Heart right ventricle (tissue), 16 donors: ENCODE results near the gene KLF5. TPM values are rescaled to one million over a fixed set of nuclear protein-coding genes. Genes with fewer than 3 reads are reported as not detected.

Experiments
- ATAC-seq, 8 donors: fragments of 200-7000 bp; cut with Tn5 transposase; one replicate each; pipeline ENCODE4 v1.9.1; 2020; ENCODE audit warnings: mild to moderate bottlenecking in 8 of 8, moderate library complexity in 8 of 8, moderate number of reproducible peaks in 1 of 8
- DNase-seq, 2 donors: peaks; one replicate each; pipeline ENCODE4 v3.0.0-alpha.2; 2020
- H3K27ac ChIP-seq, 10 donors: fragments of 200-600 bp; sonication (generic) in 2 of 10; one replicate each; pipeline versions ENCODE4 v1.5.0 to v1.8.0; 2020 to 2022; ENCODE audit warnings: mild to moderate bottlenecking in 3 of 10
- H3K27me3 ChIP-seq, 7 donors: fragments of 200-600 bp; one replicate each; pipeline ENCODE4 v1.8.0; 2021 to 2022; ENCODE audit warnings: mild to moderate bottlenecking in 2 of 7
- H3K36me3 ChIP-seq, 9 donors: fragments of 200-600 bp; sonication (generic) in 1 of 9; one replicate each; pipeline versions ENCODE4 v1.5.0 to v1.8.0; 2020 to 2022; ENCODE audit warnings: mild to moderate bottlenecking in 2 of 9
- H3K4me1 ChIP-seq, 9 donors: fragments of 200-600 bp; sonication (generic) in 1 of 9; one replicate each; pipeline versions ENCODE4 v1.5.0 to v1.8.0; 2020 to 2022; ENCODE audit warnings: mild to moderate bottlenecking in 4 of 9
- H3K4me3 ChIP-seq, 10 donors: fragments of 200-600 bp; sonication (generic) in 2 of 10; one replicate each; pipeline versions ENCODE4 v1.5.0 to v1.8.0; 2020 to 2022; ENCODE audit warnings: mild to moderate bottlenecking in 7 of 10, moderate library complexity in 2 of 10
- H3K9me3 ChIP-seq, 11 donors: fragments of 200-600 bp in 10 of 11; sonication (generic) in 2 of 11; one replicate each; pipeline versions ENCODE4 v1.5.0 to v1.8.0; 2013 to 2022; ENCODE audit warnings: mild to moderate bottlenecking in 2 of 11, control low read depth in 1 of 11, moderate library complexity in 1 of 11
- WGBS, 2 donors: extraction: QIAGEN DNeasy Blood & Tissue Kit; methylation state at CpG; one replicate each; pipeline ENCODE4 v1.1.7; 2013; ENCODE audit warnings: inconsistent platforms in 1 of 2; 5-methylcytosine and 5-hydroxymethylcytosine counted together
- intact Hi-C, 10 donors: fragments of 100-400 bp; cut with DNase I; formaldehyde crosslinking; loops; one replicate each; pipeline versions ENCODE4 v1.11.1 to v1.14.2; 2022
- polyA plus RNA-seq, 2 donors: library from polyadenylated mRNA; stranded (reverse); fragments of 200-250 nt; gene quantifications; one replicate each; pipeline ENCODE4 v1.2.3, GENCODE V29; 2013
- total RNA-seq, 10 donors: library from RNA; stranded (reverse); fragmentation: NEBNext Ultra II Directional in 3 of 10; extraction: Animal tissue kit (Norgen Biotek cat#: 25700) in 3 of 10; gene quantifications; one replicate each; pipeline versions ENCODE4 v1.2.1 to v1.2.4, GENCODE V29; 2021 to 2023
- TF ChIP-seq, protein P1 (sequence below), 9 donors: fragments of 200-600 bp; sonication (generic) in 2 of 9; IDR thresholded peaks; one replicate each; pipeline versions ENCODE4 v1.5.0 to v1.8.0; 2021 to 2022; ENCODE audit warnings: antibody characterized with exemption in 9 of 9, mild to moderate bottlenecking in 5 of 9, moderate library complexity in 1 of 9
- donor health status: Arrhythmogenic right ventricular cardiomyopathy.
- donor health status: ischemic (EF 13 %, LVEDD 7.1; RV severe dilation, severe dysfunction).
- donor health status: healthy with polysubstance abuse.
- donor health status: DM: no; HTN: yes; CAD: no.
- donor health status: DM: no; HTN: no; CAD: no.
- donor health status: ischemic (EF 25% LVEDD 6.9; RV normal size, moderate dysfunction).
- donor health status: ischemic (EF 25% LVEDD 5.7; RV mildly dilated, moderate dysfunction).
- donor health status: healthy.
- donor health status: DM: yes; HTN: yes; CAD: no.
- donor health status: Ischemic cardiomyopathy.
- donor health status: ischemic (EF 35%, LVEDD 5.7; RV mildly dilated, moderate dysfunction).
- donor health status: nonischemic (EF 11% LVEDD 7.7; RV severe dilation, severe dysfunction).
- donor health status: DM: yes; HTN: yes; CAD: no.
- donor health status: PGD.
- donor health status: ischemic (EF 29% LVEDD 5.4; RV normal size, mild dysfunction).
- donor health status: nonischemic (EF 23%, LVEDD 6.1; RV moderate dilation, normal function).

Gene KLF5
- total and polyA plus RNA-seq, 12 donors: 0.83 to 4.7 (median 2.8) TPM

- TF ChIP-seq, protein P1, sequence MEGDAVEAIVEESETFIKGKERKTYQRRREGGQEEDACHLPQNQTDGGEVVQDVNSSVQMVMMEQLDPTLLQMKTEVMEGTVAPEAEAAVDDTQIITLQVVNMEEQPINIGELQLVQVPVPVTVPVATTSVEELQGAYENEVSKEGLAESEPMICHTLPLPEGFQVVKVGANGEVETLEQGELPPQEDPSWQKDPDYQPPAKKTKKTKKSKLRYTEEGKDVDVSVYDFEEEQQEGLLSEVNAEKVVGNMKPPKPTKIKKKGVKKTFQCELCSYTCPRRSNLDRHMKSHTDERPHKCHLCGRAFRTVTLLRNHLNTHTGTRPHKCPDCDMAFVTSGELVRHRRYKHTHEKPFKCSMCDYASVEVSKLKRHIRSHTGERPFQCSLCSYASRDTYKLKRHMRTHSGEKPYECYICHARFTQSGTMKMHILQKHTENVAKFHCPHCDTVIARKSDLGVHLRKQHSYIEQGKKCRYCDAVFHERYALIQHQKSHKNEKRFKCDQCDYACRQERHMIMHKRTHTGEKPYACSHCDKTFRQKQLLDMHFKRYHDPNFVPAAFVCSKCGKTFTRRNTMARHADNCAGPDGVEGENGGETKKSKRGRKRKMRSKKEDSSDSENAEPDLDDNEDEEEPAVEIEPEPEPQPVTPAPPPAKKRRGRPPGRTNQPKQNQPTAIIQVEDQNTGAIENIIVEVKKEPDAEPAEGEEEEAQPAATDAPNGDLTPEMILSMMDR (IDR thresholded peaks at IDR 0.05): no peak
- intact Hi-C loops: no loop called here
- Histone ChIP-seq H3K4me1 (peaks cover 0 to 24% (median 14%) of the 10 kb centered on the region in 9 donors), H3K9me3 (no peaks in the 10 kb centered on the region), H3K4me3 (no peak overlapping the region), H3K36me3 (peaks cover 0 to 6% (median 0%) of the 10 kb centered on the region in 9 donors), H3K27ac (no peak overlapping the region), H3K27me3 (peaks cover 0 to 30% (median 12%) of the 10 kb centered on the region in 7 donors)
- DNase-seq (no peak), ATAC-seq (no peak)
- WGBS, 2 donors: 81 to 83% methylated on average over 9 of the region's 9 CpGs
Measured at GRCh38 chr13:73061876-73062275, 3.1 kb downstream of the KLF5 start.

DNA sequence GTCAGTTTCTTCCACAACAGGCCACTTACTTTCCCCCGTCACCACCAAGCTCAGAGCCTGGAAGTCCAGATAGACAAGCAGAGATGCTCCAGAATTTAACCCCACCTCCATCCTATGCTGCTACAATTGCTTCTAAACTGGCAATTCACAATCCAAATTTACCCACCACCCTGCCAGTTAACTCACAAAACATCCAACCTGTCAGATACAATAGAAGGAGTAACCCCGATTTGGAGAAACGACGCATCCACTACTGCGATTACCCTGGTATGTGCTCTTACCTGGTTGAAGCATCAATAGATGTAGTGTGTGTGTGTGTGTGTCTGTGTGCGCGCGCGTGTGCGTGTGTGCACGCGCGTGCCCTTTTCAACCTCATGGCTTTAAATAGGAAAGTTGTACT lies 3.7 kb downstream of the KLF5 start:
- Histone ChIP-seq H3K36me3 (peaks cover 0 to 6% (median 0%) of the 10 kb centered on the region in 9 donors), H3K4me3 (no peak overlapping the region), H3K27me3 (peaks cover 0 to 24% (median 6%) of the 10 kb centered on the region in 7 donors), H3K4me1 (peaks cover 0 to 24% (median 14%) of the 10 kb centered on the region in 9 donors), H3K27ac (no peak overlapping the region), H3K9me3 (no peaks in the 10 kb centered on the region)
- ATAC-seq: no peak
- intact Hi-C loops: no loop called here
- WGBS, 2 donors: 95% methylated on average over 13 of the region's 13 CpGs
- TF ChIP-seq, protein P1 (IDR thresholded peaks at IDR 0.05): no peak
- DNase-seq: no peak

- H3K27me3 ChIP-seq: peaks cover 0 to 17% (median 0%) of the 10 kb centered on the region in 7 donors
- intact Hi-C loops: no loop called here
- TF ChIP-seq, protein P1 (IDR thresholded peaks at IDR 0.05): no peak
- no peak for ATAC-seq
- H3K4me1 ChIP-seq: peaks cover 0 to 19% (median 9%) of the 10 kb centered on the region in 9 donors
- WGBS, 2 donors: 85% methylated on average over 3 of the region's 3 CpGs
- DNase-seq: no peak
- H3K4me3 ChIP-seq: no peak overlapping the region
- peaks cover 0 to 6% (median 0%) of the 10 kb centered on the region in 9 donors for H3K36me3 ChIP-seq
- no peaks in the 10 kb centered on the region for H3K9me3 ChIP-seq
- H3K27ac ChIP-seq: no peak overlapping the region
Measured at GRCh38 chr13:73063166-73063565, 4.4 kb downstream of the KLF5 start.

- TF ChIP-seq, protein P1 (IDR thresholded peaks at IDR 0.05): no peak
- Histone ChIP-seq H3K4me1 (peaks cover 0 to 8% (median under 1%) of the 10 kb centered on the region in 9 donors), H3K27ac (no peak overlapping the region), H3K27me3 (peaks cover 0 to 8% (median 0%) of the 10 kb centered on the region in 7 donors), H3K36me3 (peaks cover 0 to 6% (median 0%) of the 10 kb centered on the region in 9 donors), H3K4me3 (no peak overlapping the region), H3K9me3 (no peaks in the 10 kb centered on the region)
- no peak for DNase-seq
- ATAC-seq: no peak
- WGBS, 2 donors: 60 to 66% methylated on average over 2 of the region's 2 CpGs
- intact Hi-C loops: no loop called here
Measured at GRCh38 chr13:73065036-73065435, 6.2 kb downstream of the KLF5 start.
